GM11168 (cell line): ENCODE results near the gene UNC13C.

ENCODE experiments used
- in situ Hi-C: fragments of 300-500 bp; cut with MboI; formaldehyde crosslinking; loops from one replicate; pipeline ENCODE4 v1.12.0; 2022; ENCODE audit warnings: low sequenced_read_pairs; ENCODE audit not compliant: unreplicated experiment

UNC13C gene

GRCh38 chr15:54605043-54605442, 626.8 kb downstream of the UNC13C start:
- in situ Hi-C loops = no loop called here

GRCh38 chr15:54605556-54605955, 627.3 kb downstream of the UNC13C start:
- in situ Hi-C loops = no loop called here

GRCh38 chr15:54608876-54609835, 630.9 kb downstream of the UNC13C start:
- in situ Hi-C loops = no loop called here

- in situ Hi-C loops = no loop called here
Observed at GRCh38 chr15:54618120-54618519, 639.9 kb downstream of the UNC13C start.

GRCh38 chr15:54619180-54619579, 640.9 kb downstream of the UNC13C start:
- in situ Hi-C loops = no loop called here

- in situ Hi-C loops = no loop called here
Observed at GRCh38 chr15:54620916-54621315, 642.7 kb downstream of the UNC13C start.

- in situ Hi-C loops = no loop called here
Observed at GRCh38 chr15:54636147-54636546, 657.9 kb downstream of the UNC13C start.

GRCh38 chr15:54638666-54639065, 660.4 kb downstream of the UNC13C start:
- in situ Hi-C loops = no loop called here

GRCh38 chr15:54640873-54641272, 662.6 kb downstream of the UNC13C start:
- in situ Hi-C loops = no loop called here

- in situ Hi-C loops = no loop called here
Observed at GRCh38 chr15:54644796-54645195, 666.6 kb downstream of the UNC13C start.

GRCh38 chr15:54659646-54660045, 681.4 kb downstream of the UNC13C start:
- in situ Hi-C loops = no loop called here

GRCh38 chr15:54660356-54660755, 682.1 kb downstream of the UNC13C start:
- in situ Hi-C loops = no loop called here

- in situ Hi-C loops = no loop called here
Observed at GRCh38 chr15:54675241-54675640, 697.0 kb downstream of the UNC13C start.

- in situ Hi-C loops = no loop called here
Observed at GRCh38 chr15:54681584-54681983, 703.3 kb downstream of the UNC13C start.
